ENCODE measurements around the gene STXBP6. TPM values are rescaled to one million over a fixed set of nuclear protein-coding genes. Genes with fewer than 3 reads are reported as not detected.

Gene STXBP6
- total and polyA plus RNA-seq, 2 of the 13 experiments (the other 11 are each of a cell fraction or from before 2014, with no cell fraction given), result 35.3 to 42.8 TPM

- POLR2A ChIA-PET, result no interaction called here
- no peaks in the 10 kb centered on the region for H3K9me3 ChIP-seq (ENCODE audit: low read length)
- no peak overlapping the region for H2AFZ ChIP-seq (ENCODE audit: low read length)
- no peaks in the 10 kb centered on the region for H3K27me3 ChIP-seq (ENCODE audit: control insufficient read depth in 1 of 2, insufficient read depth in 2 of 2, low read length in 2 of 2)
- in situ Hi-C loops (cut with HindIII; ENCODE audit: extremely low pct_ligation_motif_present, low pct_unique_long_range_greater_than_20kb) (no loop called here), intact Hi-C loops (cut with micrococcal nuclease; ENCODE audit: unreplicated experiment) (no loop called here)
- TF ChIP-seq ZNF766 (CRISPR knock-in tag; IDR thresholded peaks at IDR 0.05; ENCODE audit: borderline replicate concordance), result no peak
- no peak for TF ChIP-seq NR2F2 (IDR thresholded peaks at IDR 0.05; ENCODE audit: borderline replicate concordance, low read depth)
- no peak for TF ChIP-seq BORCS8-MEF2B (CRISPR knock-in tag; IDR thresholded peaks at IDR 0.05)
- TF ChIP-seq, protein P1, sequence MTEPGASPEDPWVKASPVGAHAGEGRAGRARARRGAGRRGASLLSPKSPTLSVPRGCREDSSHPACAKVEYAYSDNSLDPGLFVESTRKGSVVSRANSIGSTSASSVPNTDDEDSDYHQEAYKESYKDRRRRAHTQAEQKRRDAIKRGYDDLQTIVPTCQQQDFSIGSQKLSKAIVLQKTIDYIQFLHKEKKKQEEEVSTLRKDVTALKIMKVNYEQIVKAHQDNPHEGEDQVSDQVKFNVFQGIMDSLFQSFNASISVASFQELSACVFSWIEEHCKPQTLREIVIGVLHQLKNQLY (CRISPR knock-in tag; IDR thresholded peaks at IDR 0.05), result no peak
- no peak for TF ChIP-seq YEATS2 (CRISPR knock-in tag; IDR thresholded peaks at IDR 0.05; ENCODE audit: borderline replicate concordance)
- no peak for TF ChIP-seq ZNF264 (CRISPR knock-in tag; IDR thresholded peaks at IDR 0.05)
- TF ChIP-seq HINFP (CRISPR knock-in tag; IDR thresholded peaks at IDR 0.05; ENCODE audit: low read depth), result no peak
- TF ChIP-seq PRDM15 (CRISPR knock-in tag; IDR thresholded peaks at IDR 0.05), result no peak
- no peak for TF ChIP-seq ARNT2 (CRISPR knock-in tag; IDR thresholded peaks at IDR 0.05; ENCODE audit: low read depth)
- TF ChIP-seq ARID5B (CRISPR knock-in tag; IDR thresholded peaks at IDR 0.05), result no peak
- no peak for TF ChIP-seq KDM4B (CRISPR knock-in tag; IDR thresholded peaks at IDR 0.05)
- no peak for TF ChIP-seq RBFOX2 (IDR thresholded peaks at IDR 0.05; ENCODE audit: low read depth, low read length)
- no peak overlapping the region for H3K27ac ChIP-seq (ENCODE audit: extremely low read length, insufficient read depth, low read length)
- ATAC-seq (no peak), FAIRE-seq (no peak), DNase-seq (ENCODE audit: low spot score) (no peak)
- peaks cover 6% of the 10 kb centered on the region for H3K79me2 ChIP-seq (ENCODE audit: insufficient read depth, low read length)
- H3K4me3 ChIP-seq (replicated peaks in 1 of 3; ENCODE audit: insufficient read depth in 1 of 3, low read depth in 2 of 3, low read length in 3 of 3), result no peak overlapping the region
- peaks cover 52% of the 10 kb centered on the region for H3K4me1 ChIP-seq (ENCODE audit: insufficient read depth, low read length)
- no peaks in the 10 kb centered on the region for H3K36me3 ChIP-seq (replicated peaks in 1 of 2; ENCODE audit: control insufficient read depth in 1 of 2, insufficient read depth in 2 of 2, low read length in 2 of 2)
- no peaks in the 10 kb centered on the region for H4K20me1 ChIP-seq (ENCODE audit: insufficient read depth, low read length)
- no peak overlapping the region for H3K9ac ChIP-seq (ENCODE audit: insufficient read depth, low read depth, low read length)
- no peak overlapping the region for H3K4me2 ChIP-seq (ENCODE audit: low read depth, low read length)
- 76% methylated on average over 1 of the region's 1 CpG for WGBS (ENCODE audit: low lambda C conversion rate)
- no TSS peak for BruUV-seq (replicated peaks)
- CTCF ChIA-PET (ENCODE audit: low intra/inter-chr PET ratio, low total read pairs), result no interaction called here
Observed at GRCh38 chr14:25007832-25008231, 42.1 kb downstream of the STXBP6 start.

Data from HepG2 (cell line).